Measurements from ENCODE around the gene HOMER2.
"Not testable (repeated sequence)": the region's sequence is repeated elsewhere in the genome, so short reads cannot be mapped to it uniquely, and the experiment has no call there.

HOMER2 gene

DNA sequence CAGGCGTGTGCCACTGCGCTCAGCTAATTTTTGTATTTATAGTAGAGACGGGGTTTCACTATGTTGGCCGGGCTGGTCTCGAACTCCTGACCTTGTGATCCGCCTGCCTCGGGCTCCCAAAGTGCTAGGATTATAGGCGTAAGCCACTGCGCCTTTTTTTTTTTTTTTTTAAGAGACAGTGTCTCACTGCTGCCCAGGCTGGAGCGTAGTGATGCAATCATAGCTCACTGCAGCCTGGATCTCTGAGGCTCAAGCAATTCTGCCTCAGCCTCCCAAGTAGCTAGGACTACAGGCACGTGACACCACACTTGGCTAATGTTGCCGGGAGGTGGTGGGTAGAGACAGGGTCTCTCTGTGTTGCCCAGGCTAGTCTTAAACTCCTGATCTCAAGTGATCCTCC lies 59.0 kb downstream of the HOMER2 start:
- H3K36me3 Mint-ChIP-seq (ENCODE audit: insufficient read depth), result not testable (repeated sequence)

GRCh38 chr15:82892573-82892972 lies 59.9 kb downstream of the HOMER2 start:
- H3K4me3 Mint-ChIP-seq, result no peak overlapping the region
- ATAC-seq (replicated peaks), result no peak
- H3K27ac Mint-ChIP-seq, result no peak overlapping the region

More for the DNA sequence above, 59.0 kb downstream of the HOMER2 start:
- not testable (repeated sequence) for H3K4me1 Mint-ChIP-seq (ENCODE audit: low read depth in 2 of 2); DNase-seq; ATAC-seq (replicated peaks); H3K9me3 Mint-ChIP-seq; H3K27ac Mint-ChIP-seq; H3K4me3 Mint-ChIP-seq
- H3K27me3 Mint-ChIP-seq, result peaks cover 0 to 33% of the 10 kb centered on the region in 2 donors

DNA sequence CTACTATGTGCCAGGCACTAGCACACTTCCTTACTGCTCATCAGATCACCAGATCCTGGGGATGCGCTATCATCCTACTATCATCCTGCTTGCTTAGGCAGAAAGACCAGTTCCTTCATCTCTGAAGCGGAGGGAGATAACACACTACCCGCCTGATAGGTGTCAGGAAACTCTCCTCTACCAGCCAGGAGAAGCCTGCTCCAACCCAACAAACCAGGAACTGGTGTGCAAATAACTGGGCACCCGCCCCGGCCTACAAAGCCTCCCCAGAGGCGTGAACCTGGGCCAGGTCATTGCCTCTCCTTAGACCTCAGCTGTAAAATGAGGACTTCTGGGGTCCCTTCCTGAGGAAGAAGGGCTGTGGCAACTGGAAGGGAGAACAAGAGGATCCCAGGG lies 61.5 kb downstream of the HOMER2 start:
- Mint-ChIP-seq H3K27ac (no peak overlapping the region), H3K27me3 (peaks cover 0 to 29% of the 10 kb centered on the region in 2 donors), H3K36me3 (ENCODE audit: insufficient read depth) (no peaks in the 10 kb centered on the region), H3K4me1 (ENCODE audit: low read depth in 2 of 2) (no peaks in the 10 kb centered on the region), H3K9me3 (no peaks in the 10 kb centered on the region), H3K4me3 (no peak overlapping the region)
- ATAC-seq (replicated peaks) (no peak), DNase-seq (no peak)

More at GRCh38 chr15:82892573-82892972, 59.9 kb downstream of the HOMER2 start:
- Mint-ChIP-seq H3K36me3 (ENCODE audit: insufficient read depth) (no peaks in the 10 kb centered on the region), H3K4me1 (ENCODE audit: low read depth in 2 of 2) (no peaks in the 10 kb centered on the region), H3K9me3 (no peaks in the 10 kb centered on the region), H3K27me3 (peaks cover 0 to 33% of the 10 kb centered on the region in 2 donors)
- DNase-seq, result no peak

DNA sequence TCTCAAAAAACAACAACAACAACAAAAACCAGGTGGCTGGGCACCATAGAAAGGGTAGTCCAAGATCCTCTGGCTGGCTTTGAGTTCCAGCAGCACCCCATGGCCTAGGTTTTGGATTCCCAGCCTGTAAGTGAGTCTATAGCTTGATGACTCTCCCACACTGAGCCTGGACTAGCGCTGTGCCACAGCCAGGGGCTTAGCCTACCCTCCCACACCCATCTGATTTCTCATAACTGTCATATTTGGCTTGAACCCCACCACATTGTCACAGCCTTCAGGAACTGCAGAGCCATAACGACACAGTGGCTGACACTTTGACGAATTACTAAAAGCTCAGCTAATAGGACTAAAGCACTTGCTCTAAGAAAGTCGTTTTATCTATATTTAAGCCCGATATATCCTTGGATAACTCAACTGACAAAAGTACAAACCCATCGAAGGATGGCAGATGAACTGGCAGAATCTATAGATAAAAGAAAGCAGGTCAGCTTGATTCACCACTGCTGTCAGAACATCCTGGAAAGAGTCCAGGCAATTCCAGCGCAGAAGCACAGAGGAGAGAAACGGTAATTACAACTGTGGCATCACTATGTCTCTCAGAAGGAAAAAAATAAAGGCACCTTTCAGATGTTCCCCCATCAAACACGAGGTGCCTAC lies 62.1 kb downstream of the HOMER2 start:
- Mint-ChIP-seq H3K4me1 (ENCODE audit: low read depth in 2 of 2) (no peaks in the 10 kb centered on the region), H3K27me3 (peaks cover 0 to 24% of the 10 kb centered on the region in 2 donors), H3K27ac (no peak overlapping the region), H3K36me3 (ENCODE audit: insufficient read depth) (no peaks in the 10 kb centered on the region), H3K9me3 (no peaks in the 10 kb centered on the region), H3K4me3 (no peak overlapping the region)
- DNase-seq, result no peak
- ATAC-seq (replicated peaks), result no peak

DNA sequence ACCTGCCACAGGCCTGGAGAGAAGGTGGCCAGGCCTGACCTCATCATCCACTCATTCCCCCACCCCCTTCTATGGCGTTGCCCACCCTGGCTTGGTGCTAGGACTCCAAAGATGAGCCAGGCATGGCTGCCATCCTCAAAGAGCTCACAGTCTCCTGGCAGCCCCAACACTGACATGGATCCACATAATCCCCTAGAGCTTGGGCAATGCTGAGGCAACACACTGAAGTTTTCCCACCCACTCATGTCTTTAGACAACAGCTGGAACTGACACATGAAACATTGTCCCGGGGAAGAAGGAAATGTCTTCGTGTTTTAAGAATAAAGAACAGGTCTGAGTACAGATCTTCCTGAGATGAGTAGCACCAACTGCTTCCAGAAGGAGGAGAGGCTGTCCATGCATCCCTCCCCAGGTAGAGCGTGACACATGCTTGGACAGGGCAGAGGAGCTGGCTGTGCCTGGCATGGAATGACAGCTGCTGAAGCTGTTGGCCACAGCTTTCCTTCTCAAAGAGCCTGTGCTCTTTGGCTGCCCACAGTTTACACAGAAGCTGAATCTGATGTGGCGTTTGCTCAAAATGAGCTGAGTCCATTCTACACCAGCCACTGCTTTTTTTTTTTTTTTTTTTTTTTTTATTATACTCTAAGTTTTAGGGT lies 70.1 kb downstream of the HOMER2 start:
- no peak overlapping the region for H3K4me3 Mint-ChIP-seq
- H3K9me3 Mint-ChIP-seq, result no peaks in the 10 kb centered on the region
- DNase-seq (no peak), ATAC-seq (replicated peaks) (no peak)
- H3K27me3 Mint-ChIP-seq, result no peaks in the 10 kb centered on the region
- no peaks in the 10 kb centered on the region for H3K4me1 Mint-ChIP-seq (ENCODE audit: low read depth in 2 of 2)
- no peaks in the 10 kb centered on the region for H3K36me3 Mint-ChIP-seq (ENCODE audit: insufficient read depth)
- H3K27ac Mint-ChIP-seq, result no peak overlapping the region

GRCh38 chr15:82881747-82882146 lies 70.8 kb downstream of the HOMER2 start:
- DNase-seq (no peak), ATAC-seq (replicated peaks) (no peak)
- H3K4me1 Mint-ChIP-seq (ENCODE audit: low read depth in 2 of 2), result no peaks in the 10 kb centered on the region
- H3K9me3 Mint-ChIP-seq, result no peaks in the 10 kb centered on the region
- H3K27me3 Mint-ChIP-seq, result no peaks in the 10 kb centered on the region
- no peak overlapping the region for H3K4me3 Mint-ChIP-seq
- H3K36me3 Mint-ChIP-seq (ENCODE audit: insufficient read depth), result no peaks in the 10 kb centered on the region
- no peak overlapping the region for H3K27ac Mint-ChIP-seq

GRCh38 chr15:82880704-82881103 lies 71.8 kb downstream of the HOMER2 start:
- ATAC-seq (replicated peaks) (no peak), DNase-seq (no peak)
- H3K27me3 Mint-ChIP-seq, result no peaks in the 10 kb centered on the region
- H3K4me3 Mint-ChIP-seq, result no peak overlapping the region
- no peak overlapping the region for H3K27ac Mint-ChIP-seq
- H3K9me3 Mint-ChIP-seq, result no peaks in the 10 kb centered on the region
- peaks cover 1% of the 10 kb centered on the region for H3K36me3 Mint-ChIP-seq (ENCODE audit: insufficient read depth)
- no peaks in the 10 kb centered on the region for H3K4me1 Mint-ChIP-seq (ENCODE audit: low read depth in 2 of 2)

GRCh38 chr15:82878325-82878724 lies 74.2 kb downstream of the HOMER2 start:
- no peak overlapping the region for H3K27ac Mint-ChIP-seq
- H3K27me3 Mint-ChIP-seq, result no peaks in the 10 kb centered on the region
- H3K4me3 Mint-ChIP-seq, result no peak overlapping the region
- H3K9me3 Mint-ChIP-seq, result no peaks in the 10 kb centered on the region
- no peaks in the 10 kb centered on the region for H3K4me1 Mint-ChIP-seq (ENCODE audit: low read depth in 2 of 2)
- ATAC-seq (replicated peaks), result no peak
- peaks cover 6% of the 10 kb centered on the region for H3K36me3 Mint-ChIP-seq (ENCODE audit: insufficient read depth)
- no peak for DNase-seq

DNA sequence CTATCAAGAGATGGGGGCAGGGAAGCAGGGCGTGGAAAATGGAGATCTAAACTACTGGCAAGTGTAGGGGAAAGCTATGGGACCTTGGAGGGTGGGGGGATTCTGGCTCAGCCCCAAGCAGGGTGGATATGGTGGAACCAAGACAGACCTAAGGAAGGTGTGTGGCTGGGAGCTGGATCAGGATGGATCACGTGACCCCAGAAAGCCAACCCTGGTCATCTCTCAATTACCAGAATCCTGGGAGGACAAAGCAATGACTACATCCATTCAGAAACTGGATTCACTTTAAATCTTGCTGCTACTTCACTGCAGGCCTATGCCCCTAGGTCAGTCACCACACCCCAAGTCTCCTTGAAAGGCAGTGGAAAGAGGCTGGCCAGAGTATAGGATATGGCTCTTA lies 74.7 kb downstream of the HOMER2 start:
- H3K27me3 Mint-ChIP-seq, result peaks cover 0 to 2% of the 10 kb centered on the region in 2 donors
- peaks cover 6% of the 10 kb centered on the region for H3K36me3 Mint-ChIP-seq (ENCODE audit: insufficient read depth)
- DNase-seq (no peak), ATAC-seq (replicated peaks) (no peak)
- no peaks in the 10 kb centered on the region for H3K4me1 Mint-ChIP-seq (ENCODE audit: low read depth in 2 of 2)
- H3K9me3 Mint-ChIP-seq, result no peaks in the 10 kb centered on the region
- no peak overlapping the region for H3K27ac Mint-ChIP-seq
- H3K4me3 Mint-ChIP-seq, result no peak overlapping the region

- H3K27ac Mint-ChIP-seq, result no peak overlapping the region
- H3K36me3 Mint-ChIP-seq (ENCODE audit: insufficient read depth), result peaks cover 6% of the 10 kb centered on the region
- H3K4me3 Mint-ChIP-seq, result no peak overlapping the region
- H3K4me1 Mint-ChIP-seq (ENCODE audit: low read depth in 2 of 2), result no peaks in the 10 kb centered on the region
- ATAC-seq (replicated peaks) (no peak), DNase-seq (no peak)
- H3K27me3 Mint-ChIP-seq, result peaks cover 9 to 19% of the 10 kb centered on the region in 2 donors
- H3K9me3 Mint-ChIP-seq, result no peaks in the 10 kb centered on the region
Measured at GRCh38 chr15:82875411-82876003, 77.0 kb downstream of the HOMER2 start.

GRCh38 chr15:82874961-82875360 lies 77.6 kb downstream of the HOMER2 start:
- H3K4me1 Mint-ChIP-seq (ENCODE audit: low read depth in 2 of 2), result no peaks in the 10 kb centered on the region
- peaks cover 6% of the 10 kb centered on the region for H3K36me3 Mint-ChIP-seq (ENCODE audit: insufficient read depth)
- H3K27ac Mint-ChIP-seq, result no peak overlapping the region
- peaks cover 9 to 19% of the 10 kb centered on the region in 2 donors for H3K27me3 Mint-ChIP-seq
- no peaks in the 10 kb centered on the region for H3K9me3 Mint-ChIP-seq
- H3K4me3 Mint-ChIP-seq, result no peak overlapping the region
- DNase-seq (no peak), ATAC-seq (replicated peaks) (no peak)

GRCh38 chr15:82874267-82874666 lies 78.3 kb downstream of the HOMER2 start:
- H3K36me3 Mint-ChIP-seq (ENCODE audit: insufficient read depth), result peaks cover 6% of the 10 kb centered on the region
- H3K9me3 Mint-ChIP-seq, result no peaks in the 10 kb centered on the region
- DNase-seq (no peak), ATAC-seq (replicated peaks) (no peak)
- H3K27me3 Mint-ChIP-seq, result peaks cover 9 to 19% of the 10 kb centered on the region in 2 donors
- H3K4me1 Mint-ChIP-seq (ENCODE audit: low read depth in 2 of 2), result no peaks in the 10 kb centered on the region
- H3K4me3 Mint-ChIP-seq, result no peak overlapping the region
- H3K27ac Mint-ChIP-seq, result no peak overlapping the region

DNA sequence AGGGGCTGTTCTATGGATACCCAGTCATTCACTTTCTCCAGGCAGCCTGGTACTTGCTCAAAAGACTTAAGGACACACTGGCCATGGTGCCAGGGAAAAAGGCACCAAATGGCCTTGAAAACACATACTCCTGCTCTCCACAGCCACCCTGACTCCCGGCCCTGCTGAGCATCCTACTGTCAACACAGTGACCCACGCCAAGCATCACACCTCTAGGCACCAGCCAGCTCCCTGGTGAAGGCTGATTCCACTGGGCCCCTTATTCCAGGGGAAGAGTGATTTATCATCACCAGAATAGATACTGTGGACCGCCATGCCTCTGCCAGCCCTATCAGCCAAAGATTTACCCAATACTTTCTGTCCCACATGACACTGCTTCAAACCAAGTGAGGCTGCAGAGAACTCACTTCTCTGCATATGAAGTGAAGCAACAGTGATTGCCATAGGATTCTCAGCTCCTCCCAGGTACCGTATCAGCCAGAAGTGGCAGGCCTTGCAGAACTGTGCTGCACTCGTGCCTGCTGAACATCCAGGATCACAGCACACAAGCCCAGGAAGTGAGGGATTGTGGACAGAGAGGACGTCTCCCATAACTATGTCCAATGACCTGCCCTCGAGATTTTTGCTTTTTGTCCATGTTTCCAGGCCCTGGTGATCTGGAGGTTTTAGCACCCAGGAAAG lies 79.4 kb downstream of the HOMER2 start:
- H3K4me1 Mint-ChIP-seq (ENCODE audit: low read depth in 2 of 2), result no peaks in the 10 kb centered on the region
- H3K27me3 Mint-ChIP-seq, result peaks cover 13 to 19% of the 10 kb centered on the region in 2 donors
- H3K27ac Mint-ChIP-seq, result no peak overlapping the region
- ATAC-seq (replicated peaks), result no peak
- H3K36me3 Mint-ChIP-seq (ENCODE audit: insufficient read depth), result peaks cover 6% of the 10 kb centered on the region
- no peaks in the 10 kb centered on the region for H3K9me3 Mint-ChIP-seq
- no peak overlapping the region for H3K4me3 Mint-ChIP-seq
- no peak for DNase-seq

Measured in effector memory CD8-positive, alpha-beta T cell (primary cell).